ENCODE data around the gene NHSL1. TPM values are rescaled to one million over a fixed set of nuclear protein-coding genes. Genes with fewer than 3 reads are reported as not detected.

Gene NHSL1
- total and polyA plus RNA-seq, 4 experiments from 2014 or later, result 0.53 to 0.58 TPM; not detected in 2

DNA sequence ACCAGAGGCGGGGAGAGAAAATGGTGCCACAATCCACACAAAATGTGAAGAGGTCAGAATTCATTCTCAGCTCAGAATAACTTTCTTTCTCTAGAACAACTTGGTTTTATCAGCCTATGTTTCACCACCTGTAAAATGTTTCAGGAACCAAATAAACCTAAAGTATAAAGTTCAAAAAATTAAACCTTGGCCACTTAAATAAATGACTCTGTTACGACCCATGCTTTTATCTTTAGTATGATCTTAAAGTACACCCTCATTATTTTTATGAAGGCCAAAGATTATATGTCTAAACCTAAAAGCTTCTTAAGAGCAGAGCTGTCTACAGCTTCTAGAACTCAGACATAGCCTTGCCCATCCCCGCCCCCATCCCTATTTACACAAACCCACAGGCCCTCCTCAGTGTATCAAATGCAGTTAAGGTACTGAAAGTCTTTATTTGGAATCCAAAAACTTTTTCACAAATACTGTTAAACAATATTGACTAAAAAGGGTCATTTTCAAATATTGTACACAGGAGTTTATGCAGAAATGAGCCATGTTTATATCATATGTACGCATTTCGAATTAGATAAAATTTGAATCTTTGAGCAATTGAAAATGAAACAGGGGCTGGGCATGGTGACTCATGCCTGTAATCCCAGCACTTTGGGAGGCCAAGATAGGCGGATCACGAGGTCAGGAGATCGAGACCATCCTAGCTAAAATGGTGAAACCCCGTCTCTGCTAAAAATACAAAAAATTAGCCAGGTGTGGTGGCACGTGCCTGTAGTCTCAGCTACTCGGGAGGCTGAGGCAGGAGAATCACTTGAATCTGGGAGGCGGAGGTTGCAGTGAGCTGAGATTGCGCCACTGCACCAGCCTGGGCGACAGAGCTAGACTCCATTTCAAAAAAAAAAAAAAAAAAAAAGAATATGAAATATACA lies 5.7 kb upstream of the NHSL1 start:
- DNase-seq, result no peak
- Mint-ChIP-seq H3K36me3 (no peaks in the 10 kb centered on the region), H3K4me3 (no peak overlapping the region), H3K4me1 (peaks cover 0 to 4% (median under 1%) of the 10 kb centered on the region in 4 donors), H3K27ac (no peak overlapping the region), H3K27me3 (peaks cover 0 to 2% of the 10 kb centered on the region in 2 donors), H3K9me3 (no peaks in the 10 kb centered on the region)
- no peaks in the 10 kb centered on the region for H3K9me3 ChIP-seq (ENCODE audit: control insufficient read depth in 1 of 2, low read length in 2 of 2)
- no peaks in the 10 kb centered on the region for H3K36me3 ChIP-seq (ENCODE audit: insufficient read depth, low read length)
- no peaks in the 10 kb centered on the region for H3K27me3 ChIP-seq (ENCODE audit: insufficient read depth, low read length)
- no peak overlapping the region for H3K4me3 ChIP-seq (ENCODE audit: low read length in 2 of 2)
- intact Hi-C loops (cut with micrococcal nuclease), result no loop called here
- no peak overlapping the region for H3K27ac ChIP-seq (ENCODE audit: low read depth, low read length)
- POLR2A ChIA-PET (ENCODE audit: partially characterized antibody), result no interaction called here
- no peaks in the 10 kb centered on the region for H3K4me1 ChIP-seq (ENCODE audit: insufficient read depth, low read length)
- CTCF ChIA-PET (ENCODE audit: partially characterized antibody), result interaction anchor here (0.7 to 4.0 kb wide), 6 partner anchors 12 to 389 kb away, joined by 3 to 18 read pairs (median 6); no protein-coding TSS in a partner anchor

DNA sequence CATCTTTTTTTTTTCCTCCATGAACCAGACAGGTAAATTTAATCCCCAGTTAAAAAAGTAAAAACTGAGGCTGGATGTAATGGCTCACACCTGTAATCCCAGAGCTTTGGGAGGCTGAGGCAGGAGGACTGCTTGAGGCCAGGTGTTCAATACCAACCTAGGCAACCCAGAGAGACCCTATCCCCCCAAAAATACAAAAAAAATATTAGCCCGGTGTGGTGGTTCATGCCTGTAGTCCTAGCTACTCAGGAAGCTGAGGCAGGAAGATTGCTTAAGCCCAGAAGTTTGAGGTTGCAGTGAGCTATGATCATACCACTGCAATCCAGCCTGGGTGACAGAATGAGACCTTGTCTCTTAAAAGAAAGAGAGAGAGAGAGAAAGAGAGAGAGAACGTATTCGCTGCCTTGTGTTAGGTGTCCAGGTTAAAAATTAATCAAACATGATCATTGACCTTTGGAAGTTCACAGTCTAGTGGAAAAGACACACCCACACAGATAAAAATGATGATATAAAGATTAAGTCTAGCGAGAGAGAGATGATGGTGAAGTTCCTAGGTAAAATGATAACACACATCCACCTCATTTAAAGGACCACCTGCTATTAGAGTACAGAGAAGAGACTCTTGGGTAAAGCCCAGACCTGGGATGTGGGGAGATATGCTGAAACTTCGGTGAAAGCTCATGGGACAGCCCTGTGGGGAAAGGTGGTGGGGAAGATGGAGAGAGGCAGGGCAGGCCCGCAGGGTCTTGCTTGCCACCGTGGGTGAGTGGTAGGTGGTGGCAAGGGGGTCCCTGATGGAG lies 4.8 kb upstream of the NHSL1 start:
- Histone ChIP-seq H3K4me1 (ENCODE audit: insufficient read depth, low read length) (no peaks in the 10 kb centered on the region), H3K27me3 (ENCODE audit: insufficient read depth, low read length) (no peaks in the 10 kb centered on the region), H3K9me3 (ENCODE audit: control insufficient read depth in 1 of 2, low read length in 2 of 2) (no peaks in the 10 kb centered on the region), H3K36me3 (ENCODE audit: insufficient read depth, low read length) (no peaks in the 10 kb centered on the region), H3K4me3 (ENCODE audit: low read length in 2 of 2) (no peak overlapping the region), H3K27ac (ENCODE audit: low read depth, low read length) (no peak overlapping the region)
- ChIA-PET CTCF (ENCODE audit: partially characterized antibody) (interaction anchor here (1.6 to 4.0 kb wide), 4 partner anchors 13 to 77 kb away, joined by 4 to 18 read pairs (median 8); no protein-coding TSS in a partner anchor), POLR2A (ENCODE audit: partially characterized antibody) (interaction anchor here (0.6 kb wide), 1 partner anchor 942 kb away, joined by 3 read pairs; no protein-coding TSS in a partner anchor)
- Mint-ChIP-seq H3K9me3 (no peaks in the 10 kb centered on the region), H3K36me3 (no peaks in the 10 kb centered on the region), H3K4me1 (peaks cover 0 to 3% (median 0%) of the 10 kb centered on the region in 4 donors), H3K27me3 (peaks cover 0 to 2% of the 10 kb centered on the region in 2 donors), H3K4me3 (no peak overlapping the region), H3K27ac (no peak overlapping the region)
- DNase-seq, result no peak
- intact Hi-C loops (cut with micrococcal nuclease), result no loop called here

DNA sequence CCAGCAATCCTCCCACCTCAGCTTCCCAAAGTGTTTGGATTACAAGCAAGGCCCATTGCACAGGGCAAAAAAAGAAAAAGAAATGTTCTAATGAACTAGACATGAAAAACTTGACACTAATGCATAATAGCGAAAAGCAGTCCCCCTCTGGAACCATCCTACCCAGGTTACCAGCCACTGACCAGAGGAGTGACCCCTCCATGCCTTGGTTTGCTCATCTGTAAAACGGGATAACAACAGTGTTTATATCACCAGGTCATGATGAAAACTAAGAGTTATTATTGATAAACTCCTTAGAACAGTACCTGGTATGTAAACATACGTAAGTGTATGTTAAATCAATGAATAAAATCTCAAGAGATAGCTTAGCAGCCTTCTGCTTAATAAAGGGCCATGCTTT lies 3.3 kb upstream of the NHSL1 start:
- intact Hi-C loops (cut with micrococcal nuclease), result no loop called here
- ChIA-PET POLR2A (ENCODE audit: partially characterized antibody) (no interaction called here), CTCF (ENCODE audit: partially characterized antibody) (interaction anchor here (1.5 to 4.0 kb wide), 2 partner anchors 10 to 73 kb away, joined by 5 to 18 read pairs; no protein-coding TSS in a partner anchor)

DNA sequence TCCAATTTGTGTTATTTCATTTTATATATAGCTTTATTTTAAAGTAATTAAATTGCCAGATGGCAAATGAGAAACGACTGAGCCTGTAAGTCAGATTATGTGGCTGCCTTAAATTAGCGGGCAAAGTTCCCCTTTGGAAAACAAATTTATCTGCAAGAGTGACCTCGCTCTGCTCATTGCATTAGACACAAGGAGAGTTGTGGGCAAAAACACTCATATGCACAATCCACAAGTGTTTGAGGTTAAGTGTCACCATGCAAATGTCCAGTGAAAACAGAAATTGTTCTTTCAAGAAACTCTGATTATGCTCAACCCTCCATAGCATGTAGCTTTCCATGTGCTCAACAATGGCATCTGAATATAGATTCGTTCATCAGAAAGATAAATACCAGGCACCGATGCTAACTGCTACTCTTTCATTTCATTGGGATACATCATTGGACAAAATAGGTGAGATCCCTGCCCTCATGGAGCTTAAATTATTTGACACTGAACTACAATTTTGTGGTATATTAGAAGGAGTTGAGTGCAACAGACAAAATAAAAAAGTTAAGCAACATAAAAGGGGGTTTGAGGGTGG lies 1.7 kb upstream of the NHSL1 start:
- CTCF ChIA-PET (ENCODE audit: partially characterized antibody), result interaction anchor here (2.3 kb wide), 1 partner anchor 8 kb away, joined by 15 read pairs; no protein-coding TSS in a partner anchor
- intact Hi-C loops (cut with micrococcal nuclease), result no loop called here
- POLR2A ChIA-PET (ENCODE audit: partially characterized antibody), result no interaction called here
- DNase-seq, result no peak
- Histone ChIP-seq H3K4me3 (ENCODE audit: low read length in 2 of 2) (no peak overlapping the region), H3K27ac (ENCODE audit: low read depth, low read length) (no peak overlapping the region), H3K4me1 (ENCODE audit: insufficient read depth, low read length) (no peaks in the 10 kb centered on the region), H3K36me3 (ENCODE audit: insufficient read depth, low read length) (no peaks in the 10 kb centered on the region), H3K9me3 (ENCODE audit: control insufficient read depth in 1 of 2, low read length in 2 of 2) (no peaks in the 10 kb centered on the region), H3K27me3 (ENCODE audit: insufficient read depth, low read length) (no peaks in the 10 kb centered on the region)
- Mint-ChIP-seq H3K27me3 (peaks cover 3 to 5% of the 10 kb centered on the region in 2 donors), H3K4me1 (peaks cover 0 to 3% (median under 1%) of the 10 kb centered on the region in 4 donors), H3K36me3 (no peaks in the 10 kb centered on the region), H3K27ac (no peak overlapping the region), H3K9me3 (no peaks in the 10 kb centered on the region), H3K4me3 (no peak overlapping the region)

More for the DNA sequence above, 3.3 kb upstream of the NHSL1 start:
- Mint-ChIP-seq H3K9me3 (no peaks in the 10 kb centered on the region), H3K27ac (no peak overlapping the region), H3K27me3 (peaks cover 0 to 3% of the 10 kb centered on the region in 2 donors), H3K4me1 (peaks cover 0 to 3% (median under 1%) of the 10 kb centered on the region in 4 donors), H3K4me3 (no peak overlapping the region), H3K36me3 (no peaks in the 10 kb centered on the region)
- H3K4me3 ChIP-seq (ENCODE audit: low read length in 2 of 2), result no peak overlapping the region
- no peak for DNase-seq
- no peaks in the 10 kb centered on the region for H3K27me3 ChIP-seq (ENCODE audit: insufficient read depth, low read length)
- H3K9me3 ChIP-seq (ENCODE audit: control insufficient read depth in 1 of 2, low read length in 2 of 2), result no peaks in the 10 kb centered on the region
- no peaks in the 10 kb centered on the region for H3K4me1 ChIP-seq (ENCODE audit: insufficient read depth, low read length)
- no peak overlapping the region for H3K27ac ChIP-seq (ENCODE audit: low read depth, low read length)
- H3K36me3 ChIP-seq (ENCODE audit: insufficient read depth, low read length), result no peaks in the 10 kb centered on the region

DNA sequence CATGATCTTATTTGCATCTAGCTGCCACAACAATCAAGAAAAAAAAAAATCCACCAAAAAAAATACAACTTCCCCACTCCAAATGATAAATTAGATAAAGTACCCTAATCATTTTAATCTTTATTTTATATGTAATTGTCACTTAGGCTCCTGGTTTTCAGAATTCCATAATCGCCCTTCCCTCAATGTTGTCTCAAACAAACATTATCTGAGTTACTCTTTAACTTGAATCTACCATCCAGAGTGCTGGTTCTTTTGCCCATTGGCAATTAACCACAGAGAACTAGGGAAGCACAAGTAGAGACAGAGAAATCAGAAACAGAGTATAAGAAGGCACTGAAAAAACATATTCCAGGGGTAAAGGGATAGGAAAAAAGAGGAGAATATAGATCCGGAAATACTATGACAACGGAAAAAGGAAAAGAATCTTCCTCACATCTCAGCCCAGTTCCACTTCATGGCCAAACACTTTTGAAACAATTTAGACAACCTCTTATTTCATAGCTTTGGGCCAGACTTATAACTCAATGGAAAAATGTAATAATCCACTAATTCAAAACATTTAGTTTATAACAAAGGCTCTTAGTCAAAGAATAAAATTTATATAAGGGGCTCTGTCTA lies 861 bp upstream of the NHSL1 start:
- H3K27me3 Mint-ChIP-seq, result peaks cover 3 to 5% of the 10 kb centered on the region in 2 donors

DNA sequence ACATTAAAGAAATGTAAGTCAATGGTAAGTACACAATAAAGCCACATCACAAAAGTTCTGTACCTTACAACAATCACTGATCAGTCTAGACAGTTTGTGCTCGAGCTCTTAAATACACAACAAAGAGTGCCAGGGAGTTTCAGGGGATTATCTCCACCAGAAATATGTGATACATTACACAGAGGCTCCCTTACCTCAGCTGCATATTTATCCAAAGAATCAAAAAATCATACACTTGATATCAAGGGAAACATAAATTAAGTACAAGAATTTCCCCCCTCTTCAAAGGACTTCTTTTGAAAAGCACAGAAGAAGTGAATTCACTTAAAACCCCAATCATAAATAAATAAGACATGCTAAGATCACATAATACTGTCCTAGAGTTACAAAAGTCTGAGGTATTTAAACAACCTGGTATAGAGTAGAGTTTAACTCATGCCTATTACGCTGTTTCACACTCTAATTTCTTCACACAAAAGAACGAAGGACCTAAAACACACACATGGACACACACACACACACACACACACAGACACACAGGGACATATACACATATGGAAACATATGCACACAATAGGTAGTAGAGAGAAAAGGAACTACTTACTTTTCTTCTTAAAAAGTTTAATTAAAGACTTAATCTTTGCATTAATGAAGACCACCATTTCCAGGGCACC lies 528 bp downstream of the NHSL1 start:
- peaks cover 0 to 2% (median 0%) of the 10 kb centered on the region in 8 donors for H3K9me3 Mint-ChIP-seq
- intact Hi-C loops (cut with micrococcal nuclease), result loop anchor here (5.0 kb wide), 1 partner anchor 41 kb away; no protein-coding TSS in a partner anchor

More for the DNA sequence above, 861 bp upstream of the NHSL1 start:
- Histone ChIP-seq H3K27ac (ENCODE audit: low read depth, low read length) (no peak overlapping the region), H3K4me1 (ENCODE audit: insufficient read depth, low read length) (no peaks in the 10 kb centered on the region), H3K4me3 (ENCODE audit: low read length in 2 of 2) (no peak overlapping the region), H3K36me3 (ENCODE audit: insufficient read depth, low read length) (no peaks in the 10 kb centered on the region), H3K27me3 (ENCODE audit: insufficient read depth, low read length) (no peaks in the 10 kb centered on the region), H3K9me3 (ENCODE audit: control insufficient read depth in 1 of 2, low read length in 2 of 2) (no peaks in the 10 kb centered on the region)
- no peak for DNase-seq
- ChIA-PET POLR2A (ENCODE audit: partially characterized antibody) (no interaction called here), CTCF (ENCODE audit: partially characterized antibody) (interaction anchor here (2.3 kb wide), 1 partner anchor 9 kb away, joined by 15 read pairs; no protein-coding TSS in a partner anchor)
- Mint-ChIP-seq H3K9me3 (peaks cover 0 to 2% (median 0%) of the 10 kb centered on the region in 8 donors), H3K4me1 (peaks cover 0 to 3% (median under 1%) of the 10 kb centered on the region in 4 donors), H3K27ac (no peak overlapping the region), H3K4me3 (no peak overlapping the region), H3K36me3 (no peaks in the 10 kb centered on the region)
- intact Hi-C loops (cut with micrococcal nuclease), result no loop called here

More for the DNA sequence above, 528 bp downstream of the NHSL1 start:
- Mint-ChIP-seq H3K27me3 (peaks cover 5 to 7% of the 10 kb centered on the region in 2 donors), H3K4me3 (no peak overlapping the region), H3K4me1 (peaks cover 0 to 3% (median under 1%) of the 10 kb centered on the region in 4 donors), H3K36me3 (no peaks in the 10 kb centered on the region), H3K27ac (no peak overlapping the region)
- Histone ChIP-seq H3K4me1 (ENCODE audit: insufficient read depth, low read length) (no peaks in the 10 kb centered on the region), H3K9me3 (ENCODE audit: control insufficient read depth in 1 of 2, low read length in 2 of 2) (no peaks in the 10 kb centered on the region), H3K4me3 (ENCODE audit: low read length in 2 of 2) (no peak overlapping the region), H3K27ac (ENCODE audit: low read depth, low read length) (no peak overlapping the region), H3K27me3 (ENCODE audit: insufficient read depth, low read length) (no peaks in the 10 kb centered on the region), H3K36me3 (ENCODE audit: insufficient read depth, low read length) (no peaks in the 10 kb centered on the region)
- ChIA-PET CTCF (ENCODE audit: partially characterized antibody) (interaction anchor here (1.2 to 1.4 kb wide), 3 partner anchors 10 to 19 kb away, joined by 3 to 5 read pairs (median 4); no protein-coding TSS in a partner anchor), POLR2A (ENCODE audit: partially characterized antibody) (interaction anchor here (0.7 kb wide), 1 partner anchor 106 kb away, joined by 3 read pairs; no protein-coding TSS in a partner anchor)
- DNase-seq, result no peak
